Loucy (cell line): ENCODE data around the gene TTLL1.
A peak's percentile ranks its signal among the peaks of the same experiment; 100 is the strongest.

Source experiments
- H2AFZ ChIP-seq: fragments of 200-600 bp; sonication (generic); 2 replicates; pipeline ENCODE4 v1.6.0; 2016; ENCODE audit warnings: antibody characterized with exemption, mild to moderate bottlenecking, low read length, moderate library complexity
- H3F3A ChIP-seq: fragments of 200-600 bp; 2 replicates; pipeline ENCODE4 v1.6.0; 2016; ENCODE audit warnings: antibody characterized with exemption, low read depth, mild to moderate bottlenecking
- H3K27me3 ChIP-seq: fragments of 200-600 bp; sonication (generic); 2 replicates; pipeline ENCODE4 v1.6.1; 2014; ENCODE audit warnings: low read length, mild to moderate bottlenecking; ENCODE audit not compliant: insufficient read depth, poor library complexity, severe bottlenecking
- H3K36me3 ChIP-seq: fragments of 200-600 bp; sonication (generic); 2 replicates; pipeline ENCODE4 v1.6.1; 2016; ENCODE audit warnings: low read length; ENCODE audit not compliant: insufficient read depth
- H3K4me1 ChIP-seq: fragments of 200-600 bp; sonication (generic); 2 replicates; pipeline ENCODE4 v1.5.1; 2014; ENCODE audit warnings: low read length, mild to moderate bottlenecking; ENCODE audit not compliant: insufficient read depth, poor library complexity, severe bottlenecking
- H3K4me2 ChIP-seq: fragments of 200-600 bp; sonication (generic); 2 replicates; pipeline ENCODE4 v1.6.0; 2014; ENCODE audit warnings: antibody characterized with exemption, low read length, low read depth, mild to moderate bottlenecking; ENCODE audit not compliant: poor library complexity, severe bottlenecking
- H3K4me3 ChIP-seq: fragments of 200-600 bp; sonication (generic); 2 replicates; pipeline ENCODE4 v1.5.1; 2014; ENCODE audit warnings: low read length, mild to moderate bottlenecking, mixed read lengths; ENCODE audit not compliant: poor library complexity, severe bottlenecking
- H3K79me2 ChIP-seq: fragments of 200-600 bp; sonication (generic); 2 replicates; pipeline ENCODE4 v1.6.1; 2014; ENCODE audit warnings: low read length; ENCODE audit not compliant: insufficient read depth
- H3K9ac ChIP-seq: fragments of 200-600 bp; sonication (generic); 2 replicates; pipeline ENCODE4 v1.6.0; 2014; ENCODE audit warnings: mild to moderate bottlenecking, low read depth, low read length, moderate library complexity; ENCODE audit not compliant: poor library complexity, severe bottlenecking
- H3K9me2 ChIP-seq: fragments of 200-600 bp; sonication (generic); replicated peaks from 2 replicates; pipeline ENCODE4 v1.6.1; 2016; ENCODE audit warnings: low read depth, low read length, mixed read lengths
- H3K9me3 ChIP-seq: fragments of 200-600 bp; sonication (generic); 2 replicates; pipeline ENCODE4 v1.6.1; 2014; ENCODE audit warnings: mild to moderate bottlenecking, antibody characterized with exemption, low read length, low read depth; ENCODE audit not compliant: insufficient read depth
- H4K20me1 ChIP-seq: fragments of 200-600 bp; sonication (generic); 2 replicates; pipeline ENCODE4 v1.6.0; 2014; ENCODE audit warnings: antibody characterized with exemption, low read length, mild to moderate bottlenecking; ENCODE audit not compliant: insufficient read depth, poor library complexity, severe bottlenecking
- EZH2phosphoT487 ChIP-seq: fragments of 200-600 bp; IDR thresholded peaks from 2 replicates; pipeline ENCODE4 v1.6.1; 2018; ENCODE audit warnings: antibody characterized with exemption, mild to moderate bottlenecking, moderate library complexity, borderline replicate concordance
- TF ChIP-seq, protein P1 (sequence below): fragments of 200-600 bp; sonication (generic); conservative IDR thresholded peaks from 2 replicates; pipeline ENCODE4 v1.5.1; 2014; ENCODE audit warnings: mild to moderate bottlenecking, antibody characterized with exemption, low read length

Gene TTLL1

DNA sequence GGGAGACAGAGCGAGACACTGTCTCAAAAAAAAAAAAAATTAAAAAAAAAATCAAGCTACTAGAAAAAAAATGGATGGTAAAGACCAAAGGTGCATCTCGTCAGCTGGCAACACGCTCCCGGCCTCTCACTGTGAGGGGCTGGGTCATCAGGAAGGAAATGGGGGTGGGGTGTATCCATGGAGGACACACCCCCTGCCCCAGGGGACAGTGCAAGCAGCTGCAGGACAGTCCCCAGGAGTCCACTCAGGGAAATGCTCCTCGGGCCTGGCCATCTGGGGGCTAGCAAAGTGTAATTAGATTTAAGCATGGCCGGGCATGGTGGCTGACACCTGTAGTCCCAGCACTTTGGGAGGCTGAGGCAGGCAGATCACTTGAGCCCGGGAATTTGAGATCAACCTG lies 23.1 kb downstream of the TTLL1 start:
- Histone ChIP-seq H3K79me2 (no peaks in the 10 kb centered on the region), H3K4me1 (no peaks in the 10 kb centered on the region), H4K20me1 (no peaks in the 10 kb centered on the region), H3K9me3 (no peaks in the 10 kb centered on the region), H3K9ac (no peak overlapping the region), H3K4me3 (no peak overlapping the region), H3K9me2 (no peaks in the 10 kb centered on the region), H3F3A (no peaks in the 10 kb centered on the region), H3K27me3 (no peaks in the 10 kb centered on the region), H2AFZ (no peak overlapping the region), H3K4me2 (no peak overlapping the region), H3K36me3 (no peaks in the 10 kb centered on the region)
- TF ChIP-seq EZH2phosphoT487 = no peak
- TF ChIP-seq, protein P1, sequence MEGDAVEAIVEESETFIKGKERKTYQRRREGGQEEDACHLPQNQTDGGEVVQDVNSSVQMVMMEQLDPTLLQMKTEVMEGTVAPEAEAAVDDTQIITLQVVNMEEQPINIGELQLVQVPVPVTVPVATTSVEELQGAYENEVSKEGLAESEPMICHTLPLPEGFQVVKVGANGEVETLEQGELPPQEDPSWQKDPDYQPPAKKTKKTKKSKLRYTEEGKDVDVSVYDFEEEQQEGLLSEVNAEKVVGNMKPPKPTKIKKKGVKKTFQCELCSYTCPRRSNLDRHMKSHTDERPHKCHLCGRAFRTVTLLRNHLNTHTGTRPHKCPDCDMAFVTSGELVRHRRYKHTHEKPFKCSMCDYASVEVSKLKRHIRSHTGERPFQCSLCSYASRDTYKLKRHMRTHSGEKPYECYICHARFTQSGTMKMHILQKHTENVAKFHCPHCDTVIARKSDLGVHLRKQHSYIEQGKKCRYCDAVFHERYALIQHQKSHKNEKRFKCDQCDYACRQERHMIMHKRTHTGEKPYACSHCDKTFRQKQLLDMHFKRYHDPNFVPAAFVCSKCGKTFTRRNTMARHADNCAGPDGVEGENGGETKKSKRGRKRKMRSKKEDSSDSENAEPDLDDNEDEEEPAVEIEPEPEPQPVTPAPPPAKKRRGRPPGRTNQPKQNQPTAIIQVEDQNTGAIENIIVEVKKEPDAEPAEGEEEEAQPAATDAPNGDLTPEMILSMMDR = no peak

DNA sequence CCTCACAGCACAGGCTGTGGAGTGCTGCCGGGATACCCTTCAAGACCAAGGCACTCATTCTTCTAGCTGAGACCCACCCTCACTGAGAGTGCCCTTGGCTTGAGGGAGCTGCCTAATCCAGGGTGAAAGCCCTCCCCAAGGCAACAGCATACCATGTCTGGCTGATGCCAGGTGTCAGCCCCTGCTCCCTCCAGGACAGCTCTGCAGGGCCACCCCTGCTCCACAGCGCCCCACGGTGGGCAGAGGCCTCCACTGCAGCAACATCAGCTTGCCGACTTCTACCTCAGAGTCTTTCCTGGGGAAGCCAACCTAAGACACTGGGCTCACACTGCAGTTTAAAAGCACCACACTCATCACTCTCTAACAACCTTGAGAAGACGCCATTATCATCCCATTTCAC lies 29.0 kb downstream of the TTLL1 start:
- H3K36me3 ChIP-seq = no peaks in the 10 kb centered on the region
- H3K9ac ChIP-seq = no peak overlapping the region
- H3K4me1 ChIP-seq = no peaks in the 10 kb centered on the region
- no peaks in the 10 kb centered on the region for H4K20me1 ChIP-seq
- no peak overlapping the region for H3K4me2 ChIP-seq
- H3F3A ChIP-seq = no peaks in the 10 kb centered on the region
- H2AFZ ChIP-seq = no peak overlapping the region
- H3K4me3 ChIP-seq = no peak overlapping the region
- TF ChIP-seq, protein P1 = peak; percentile 90
- no peak for TF ChIP-seq EZH2phosphoT487
- H3K27me3 ChIP-seq = no peaks in the 10 kb centered on the region
- H3K9me3 ChIP-seq = no peaks in the 10 kb centered on the region
- H3K9me2 ChIP-seq = no peaks in the 10 kb centered on the region
- no peaks in the 10 kb centered on the region for H3K79me2 ChIP-seq

DNA sequence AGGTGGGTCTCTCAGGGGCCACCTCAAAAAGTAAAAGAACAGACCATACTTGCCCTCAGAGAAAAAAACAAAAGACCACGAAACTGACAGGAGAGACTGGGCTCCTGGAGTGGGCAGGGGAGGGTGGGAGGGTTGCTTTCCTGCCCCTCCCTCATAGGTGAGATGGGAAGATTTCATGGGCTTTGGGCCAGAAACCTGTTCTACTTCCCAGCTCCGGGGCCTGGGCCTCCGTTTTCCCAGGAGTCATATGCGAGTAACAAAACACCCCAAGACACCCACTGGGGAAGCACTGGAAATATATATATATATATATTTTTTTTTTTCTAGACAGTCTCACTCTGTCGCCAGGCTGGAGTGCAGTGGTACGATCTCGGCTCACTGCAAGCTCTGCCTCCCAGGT lies 31.6 kb downstream of the TTLL1 start:
- no peaks in the 10 kb centered on the region for H3K27me3 ChIP-seq
- H3K36me3 ChIP-seq = no peaks in the 10 kb centered on the region
- H3F3A ChIP-seq = no peaks in the 10 kb centered on the region
- H3K4me1 ChIP-seq = no peaks in the 10 kb centered on the region
- TF ChIP-seq, protein P1 = no peak
- TF ChIP-seq EZH2phosphoT487 = no peak
- no peaks in the 10 kb centered on the region for H4K20me1 ChIP-seq
- no peaks in the 10 kb centered on the region for H3K79me2 ChIP-seq
- H3K4me2 ChIP-seq = no peak overlapping the region
- H3K4me3 ChIP-seq = no peak overlapping the region
- no peak overlapping the region for H3K9ac ChIP-seq
- H3K9me2 ChIP-seq = no peaks in the 10 kb centered on the region
- H2AFZ ChIP-seq = no peak overlapping the region
- no peaks in the 10 kb centered on the region for H3K9me3 ChIP-seq
